Measurements from ENCODE around the gene GAS1.

DNA sequence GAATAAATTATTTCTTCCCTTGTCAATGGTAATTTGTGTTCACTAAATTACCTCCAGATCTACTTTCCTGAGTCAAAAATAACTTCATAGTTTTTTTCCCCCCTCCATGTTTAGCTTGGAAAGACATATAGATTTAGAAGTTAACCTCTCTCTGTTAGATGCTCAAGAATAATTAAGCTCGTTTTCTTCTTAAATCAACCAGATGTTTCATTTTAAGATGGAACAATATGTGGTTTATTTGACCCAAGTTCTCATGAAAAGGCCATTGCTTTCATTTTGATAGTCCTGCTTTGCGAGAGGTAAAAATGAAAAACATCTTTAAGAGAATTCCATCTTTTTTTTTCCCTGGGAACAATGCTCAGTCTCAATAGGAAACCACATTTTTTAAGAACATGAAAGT is 27.7 kb upstream of the GAS1 start:
- TF ChIP-seq, protein P1, sequence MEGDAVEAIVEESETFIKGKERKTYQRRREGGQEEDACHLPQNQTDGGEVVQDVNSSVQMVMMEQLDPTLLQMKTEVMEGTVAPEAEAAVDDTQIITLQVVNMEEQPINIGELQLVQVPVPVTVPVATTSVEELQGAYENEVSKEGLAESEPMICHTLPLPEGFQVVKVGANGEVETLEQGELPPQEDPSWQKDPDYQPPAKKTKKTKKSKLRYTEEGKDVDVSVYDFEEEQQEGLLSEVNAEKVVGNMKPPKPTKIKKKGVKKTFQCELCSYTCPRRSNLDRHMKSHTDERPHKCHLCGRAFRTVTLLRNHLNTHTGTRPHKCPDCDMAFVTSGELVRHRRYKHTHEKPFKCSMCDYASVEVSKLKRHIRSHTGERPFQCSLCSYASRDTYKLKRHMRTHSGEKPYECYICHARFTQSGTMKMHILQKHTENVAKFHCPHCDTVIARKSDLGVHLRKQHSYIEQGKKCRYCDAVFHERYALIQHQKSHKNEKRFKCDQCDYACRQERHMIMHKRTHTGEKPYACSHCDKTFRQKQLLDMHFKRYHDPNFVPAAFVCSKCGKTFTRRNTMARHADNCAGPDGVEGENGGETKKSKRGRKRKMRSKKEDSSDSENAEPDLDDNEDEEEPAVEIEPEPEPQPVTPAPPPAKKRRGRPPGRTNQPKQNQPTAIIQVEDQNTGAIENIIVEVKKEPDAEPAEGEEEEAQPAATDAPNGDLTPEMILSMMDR (conservative IDR thresholded peaks at IDR 0.05; ENCODE audit: low read length): no peak
- TF ChIP-seq EZH2phosphoT487 (IDR thresholded peaks at IDR 0.05; ENCODE audit: borderline replicate concordance): no peak
